GM21825 (cell line): Measurements from ENCODE around the gene LHB.
A peak's percentile ranks its signal among the peaks of the same experiment; 100 is the strongest.

Source experiments
- ATAC-seq: cut with Tn5 transposase; IDR thresholded peaks from one replicate; pipeline ENCODE4 v1.9.1; 2021; ENCODE audit warnings: mild to moderate bottlenecking, moderate library complexity; ENCODE audit not compliant: unreplicated experiment

The LHB gene

GRCh38 chr19:49014123-49014869, 2.6 kb downstream of the LHB start:
- no peak for ATAC-seq

GRCh38 chr19:49011194-49011593, 5.7 kb downstream of the LHB start:
- no peak for ATAC-seq

- no peak for ATAC-seq
These were observed 6.4 kb downstream of the LHB start for GRCh38 chr19:49010453-49010852.

GRCh38 chr19:49009828-49010227, 7.1 kb downstream of the LHB start:
- no peak for ATAC-seq

GRCh38 chr19:49006905-49007304, 10.0 kb downstream of the LHB start:
- no peak for ATAC-seq

- no peak for ATAC-seq
These were observed 11.8 kb downstream of the LHB start for GRCh38 chr19:49004964-49005614.

- no peak for ATAC-seq
These were observed 12.8 kb downstream of the LHB start for GRCh38 chr19:49004133-49004532.

- no peak for ATAC-seq
These were observed 17.2 kb downstream of the LHB start for GRCh38 chr19:48999481-49000325.

GRCh38 chr19:48997972-48998371, 18.9 kb downstream of the LHB start:
- no peak for ATAC-seq

GRCh38 chr19:48994035-48994386, 22.9 kb downstream of the LHB start:
- ATAC-seq, result no peak

- ATAC-seq, result peak; percentile 76
These were observed 23.5 kb downstream of the LHB start, which contains the start of the genes GYS1 and RUVBL2 for GRCh38 chr19:48993175-48994034. Gene GYS1 (minus strand): TSS chr19:48993309. CDS start chr19:48993112, 197 bp downstream. Gene RUVBL2 (plus strand): TSS chr19:48993887. CDS start chr19:48993912, 25 bp downstream.

- peak; percentile 1 for ATAC-seq
These were observed 24.2 kb downstream of the LHB start for GRCh38 chr19:48992581-48993174.

GRCh38 chr19:48991873-48992580, 24.9 kb downstream of the LHB start:
- ATAC-seq, result no peak

GRCh38 chr19:48991011-48991609, 25.8 kb downstream of the LHB start:
- no peak for ATAC-seq

- no peak for ATAC-seq
These were observed 26.5 kb downstream of the LHB start for GRCh38 chr19:48990400-48990799.

GRCh38 chr19:48989701-48990291, 27.1 kb downstream of the LHB start:
- ATAC-seq, result no peak

GRCh38 chr19:48988860-48989259, 28.0 kb downstream of the LHB start:
- ATAC-seq, result no peak

- no peak for ATAC-seq
These were observed 28.6 kb downstream of the LHB start for GRCh38 chr19:48988286-48988685.

- ATAC-seq, result no peak
These were observed 29.6 kb downstream of the LHB start for GRCh38 chr19:48987323-48987722.
